Hepatocyte (in vitro differentiated cells): ENCODE data around the gene SCN3A.

Source experiments
- EZH2 ChIP-seq: fragments of 200-600 bp; sonication (generic); IDR thresholded peaks from 2 replicates; pipeline ENCODE4 v1.6.1; 2016; ENCODE audit warnings: antibody characterized with exemption, mild to moderate bottlenecking, borderline replicate concordance
- EZH2phosphoT487 ChIP-seq: fragments of 200-600 bp; sonication (generic); IDR thresholded peaks from one replicate; pipeline ENCODE4 v1.6.1; 2018; ENCODE audit warnings: antibody characterized with exemption, mild to moderate bottlenecking, low read depth, moderate library complexity; ENCODE audit not compliant: unreplicated experiment, severe bottlenecking
- TF ChIP-seq, protein P1 (sequence below): fragments of 200-600 bp; sonication (generic); IDR thresholded peaks from 2 replicates; pipeline ENCODE4 v1.5.1; 2016; ENCODE audit warnings: antibody characterized with exemption, mild to moderate bottlenecking; ENCODE audit not compliant: poor library complexity

DNA sequence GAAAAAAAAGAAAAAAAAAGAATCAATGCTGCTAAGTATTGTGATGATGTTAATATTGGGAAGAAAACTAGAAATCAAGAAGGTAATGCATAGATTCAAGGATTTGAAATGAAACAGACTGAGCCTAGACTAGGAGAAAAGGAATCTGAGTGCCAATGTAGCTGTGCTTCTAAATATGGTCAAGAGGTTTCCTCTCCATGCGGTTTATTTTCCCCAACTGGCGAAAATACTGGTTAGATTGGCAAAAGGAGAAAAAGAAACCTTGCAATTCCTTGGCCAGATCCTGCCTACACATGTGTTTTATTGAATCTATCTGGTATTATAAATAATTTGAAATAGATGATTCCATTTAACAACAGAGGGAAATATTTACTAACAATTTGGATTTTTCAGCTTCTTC, 5.7 kb downstream of the SCN3A start:
- TF ChIP-seq EZH2phosphoT487: no peak
- TF ChIP-seq, protein P1, sequence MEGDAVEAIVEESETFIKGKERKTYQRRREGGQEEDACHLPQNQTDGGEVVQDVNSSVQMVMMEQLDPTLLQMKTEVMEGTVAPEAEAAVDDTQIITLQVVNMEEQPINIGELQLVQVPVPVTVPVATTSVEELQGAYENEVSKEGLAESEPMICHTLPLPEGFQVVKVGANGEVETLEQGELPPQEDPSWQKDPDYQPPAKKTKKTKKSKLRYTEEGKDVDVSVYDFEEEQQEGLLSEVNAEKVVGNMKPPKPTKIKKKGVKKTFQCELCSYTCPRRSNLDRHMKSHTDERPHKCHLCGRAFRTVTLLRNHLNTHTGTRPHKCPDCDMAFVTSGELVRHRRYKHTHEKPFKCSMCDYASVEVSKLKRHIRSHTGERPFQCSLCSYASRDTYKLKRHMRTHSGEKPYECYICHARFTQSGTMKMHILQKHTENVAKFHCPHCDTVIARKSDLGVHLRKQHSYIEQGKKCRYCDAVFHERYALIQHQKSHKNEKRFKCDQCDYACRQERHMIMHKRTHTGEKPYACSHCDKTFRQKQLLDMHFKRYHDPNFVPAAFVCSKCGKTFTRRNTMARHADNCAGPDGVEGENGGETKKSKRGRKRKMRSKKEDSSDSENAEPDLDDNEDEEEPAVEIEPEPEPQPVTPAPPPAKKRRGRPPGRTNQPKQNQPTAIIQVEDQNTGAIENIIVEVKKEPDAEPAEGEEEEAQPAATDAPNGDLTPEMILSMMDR: no peak
- no peak for TF ChIP-seq EZH2
